Gastroesophageal sphincter (tissue), 4 donors: ENCODE measurements around the gene SELENOO. TPM values are rescaled to one million over a fixed set of nuclear protein-coding genes. Genes with fewer than 3 reads are reported as not detected.

Source experiments
- ATAC-seq: fragments of 150-250 bp; one replicate; pipeline ENCODE4 v1.9.1; 2016; ENCODE audit warnings: mild to moderate bottlenecking, moderate library complexity
- H3K27ac ChIP-seq, 4 donors: fragments of 200-600 bp; sonication (generic) in 3 of 4; 1 replicate in 3 of 4; 2 replicates in 1 of 4; pipeline ENCODE4 v1.5.1; 2016 to 2019
- H3K27me3 ChIP-seq: fragments of 200-600 bp; sonication (generic); one replicate; pipeline ENCODE4 v1.5.1; 2019
- H3K36me3 ChIP-seq, 2 donors: fragments of 200-600 bp; sonication (generic); one replicate each; pipeline ENCODE4 v1.5.1; 2019; ENCODE audit warnings: control low read depth in 1 of 2
- H3K4me1 ChIP-seq, 3 donors: fragments of 200-600 bp; sonication (generic); 1 replicate in 2 of 3; 2 replicates in 1 of 3; pipeline ENCODE4 v1.5.1; 2016 to 2019; ENCODE audit warnings: control low read depth in 2 of 3
- H3K4me3 ChIP-seq, 2 donors: fragments of 200-600 bp; sonication (generic); one replicate each; pipeline ENCODE4 v1.5.1; 2019; ENCODE audit warnings: mild to moderate bottlenecking in 1 of 2, moderate library complexity in 1 of 2
- H3K9me3 ChIP-seq, 3 donors: fragments of 200-600 bp; sonication (generic); one replicate each; pipeline ENCODE4 v1.5.1; 2017 to 2019; ENCODE audit warnings: control low read depth in 2 of 3
- CTCF ChIP-seq, 4 experiments: fragments of 200-600 bp in 2 of 4; fragments of 450-650 bp in 2 of 4; sonication (generic) in 1 of 4; IDR thresholded peaks; one replicate each; pipeline ENCODE4 v1.5.1; 2017 to 2019; ENCODE audit warnings: antibody characterized with exemption in 4 of 4, mild to moderate bottlenecking in 2 of 4, moderate library complexity in 2 of 4
- EP300 ChIP-seq: sonication (generic); formaldehyde crosslinking; IDR thresholded peaks from one replicate; pipeline ENCODE4 v1.6.1; 2017; ENCODE audit warnings: antibody characterized with exemption, mild to moderate bottlenecking
- POLR2A ChIP-seq, 2 donors: fragments of 450-650 bp; IDR thresholded peaks; one replicate each; pipeline ENCODE4 v1.6.1; 2017; ENCODE audit warnings: antibody characterized with exemption in 2 of 2, mild to moderate bottlenecking in 2 of 2, moderate library complexity in 1 of 2
- POLR2AphosphoS5 ChIP-seq: sonication (generic); formaldehyde crosslinking; IDR thresholded peaks from one replicate; pipeline ENCODE4 v1.6.1; 2017; ENCODE audit warnings: antibody characterized with exemption
- WGBS, 2 donors: methylation state at CpG; one replicate each; pipeline ENCODE4 v1.1.5; 2018; ENCODE audit warnings: low coverage in 1 of 2; 5-methylcytosine and 5-hydroxymethylcytosine counted together
- total RNA-seq, 4 donors: library from RNA; depleted of rRNA; stranded (reverse); fragments of >200 nt; gene quantifications; one replicate each; pipeline ENCODE4 v1.1.0, GENCODE V29; 2016

Gene SELENOO
- total RNA-seq, 4 donors from 2014 or later = 19.9 to 42.6 (median 27.3) TPM

GRCh38 chr22:50216055-50216683 is 15.4 kb downstream of the SELENOO start:
- Histone ChIP-seq H3K9me3 (no peaks in the 10 kb centered on the region), H3K36me3 (peaks cover 0 to 97% of the 10 kb centered on the region in 2 donors), H3K27ac (no peak overlapping the region), H3K4me3 (no peak overlapping the region), H3K27me3 (no peaks in the 10 kb centered on the region), H3K4me1 (peaks cover 0 to 24% (median 0%) of the 10 kb centered on the region in 3 donors)
- 67% methylated on average over 3 of the region's 15 CpGs; no CpG with 5 or more reads in 1 of the 2 donors for WGBS, 2 donors
- no peak for TF ChIP-seq POLR2AphosphoS5
- TF ChIP-seq CTCF (IDR thresholded peaks at IDR 0.05) = no peak
- TF ChIP-seq EP300 = no peak
- no peak for TF ChIP-seq POLR2A (IDR thresholded peaks at IDR 0.05)
- no peak for ATAC-seq

GRCh38 chr22:50216684-50217520 is 16.1 kb downstream of the SELENOO start:
- ATAC-seq = no peak
- 90% methylated on average over 2 of the region's 57 CpGs; no CpG with 5 or more reads in 1 of the 2 donors for WGBS, 2 donors
- H3K4me3 ChIP-seq = no peak overlapping the region
- no peaks in the 10 kb centered on the region for H3K9me3 ChIP-seq
- TF ChIP-seq CTCF (IDR thresholded peaks at IDR 0.05) = no peak
- TF ChIP-seq EP300 = no peak
- no peak for TF ChIP-seq POLR2A (IDR thresholded peaks at IDR 0.05)
- TF ChIP-seq POLR2AphosphoS5 = no peak
- no peak overlapping the region for H3K27ac ChIP-seq
- peaks cover 0 to 97% of the 10 kb centered on the region in 2 donors for H3K36me3 ChIP-seq
- no peaks in the 10 kb centered on the region for H3K27me3 ChIP-seq
- peaks cover 0 to 24% (median 0%) of the 10 kb centered on the region in 3 donors for H3K4me1 ChIP-seq

- H3K27me3 ChIP-seq = no peaks in the 10 kb centered on the region
- H3K4me3 ChIP-seq = no peak overlapping the region
- no peak overlapping the region for H3K27ac ChIP-seq
- no peak for ATAC-seq
- H3K9me3 ChIP-seq = no peaks in the 10 kb centered on the region
- TF ChIP-seq CTCF (IDR thresholded peaks at IDR 0.05) (no peak), EP300 (no peak), POLR2AphosphoS5 (no peak), POLR2A (IDR thresholded peaks at IDR 0.05) (no peak)
- H3K4me1 ChIP-seq = peaks cover 0 to 24% (median 0%) of the 10 kb centered on the region in 3 donors
- WGBS, 2 donors = 90 to 100% methylated on average over 1 to 2 of the region's 21 CpGs
- H3K36me3 ChIP-seq = peaks cover 0 to 97% of the 10 kb centered on the region in 2 donors
These were observed 16.8 kb downstream of the SELENOO start for GRCh38 chr22:50217543-50218152.

GRCh38 chr22:50218153-50218995 is 17.6 kb downstream of the SELENOO start:
- no peak for ATAC-seq
- Histone ChIP-seq H3K27me3 (no peaks in the 10 kb centered on the region), H3K36me3 (peaks cover 0 to 97% of the 10 kb centered on the region in 2 donors), H3K4me3 (no peak overlapping the region), H3K4me1 (peaks cover 0 to 24% (median 0%) of the 10 kb centered on the region in 3 donors), H3K27ac (no peak overlapping the region), H3K9me3 (no peaks in the 10 kb centered on the region)
- WGBS, 2 donors = 80% methylated on average over 1 of the region's 43 CpGs; no CpG with 5 or more reads in 1 of the 2 donors
- TF ChIP-seq POLR2A (IDR thresholded peaks at IDR 0.05) (no peak), EP300 (no peak), POLR2AphosphoS5 (no peak), CTCF (IDR thresholded peaks at IDR 0.05) (no peak)
